VCaP (cell line): ENCODE results near the gene MAGI1.

ENCODE experiments used
- H3K27ac ChIP-seq: fragments of 450-650 bp; 2 replicates; pipeline ENCODE4 v1.5.1; 2017
- TF ChIP-seq, protein P1 (sequence below): fragments of 450-650 bp; conservative IDR thresholded peaks from 2 replicates; pipeline ENCODE4 v1.5.1; 2017; ENCODE audit warnings: mild to moderate bottlenecking, moderate library complexity

Gene MAGI1

DNA sequence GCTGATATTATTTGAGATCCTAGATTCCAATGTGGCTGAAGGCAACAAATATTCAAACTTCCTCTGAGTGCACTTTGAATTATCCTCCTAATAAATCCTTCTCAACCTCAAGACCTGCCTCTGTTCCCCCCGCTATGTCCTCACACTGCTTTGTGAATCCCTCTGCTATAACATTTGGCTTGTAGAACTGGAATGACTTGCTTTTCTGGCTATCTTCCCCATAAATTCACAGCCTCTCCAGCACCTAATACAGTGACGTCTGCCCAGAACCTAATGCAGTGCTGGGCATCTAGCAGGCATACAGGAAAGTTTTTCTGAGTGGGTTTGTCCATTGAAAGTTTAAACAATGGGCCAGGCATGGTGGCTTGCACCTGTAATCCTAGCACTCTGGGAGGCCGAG, 707.0 kb downstream of the MAGI1 start:
- H3K27ac ChIP-seq, result peak overlapping the region; percentile 57
- TF ChIP-seq, protein P1, sequence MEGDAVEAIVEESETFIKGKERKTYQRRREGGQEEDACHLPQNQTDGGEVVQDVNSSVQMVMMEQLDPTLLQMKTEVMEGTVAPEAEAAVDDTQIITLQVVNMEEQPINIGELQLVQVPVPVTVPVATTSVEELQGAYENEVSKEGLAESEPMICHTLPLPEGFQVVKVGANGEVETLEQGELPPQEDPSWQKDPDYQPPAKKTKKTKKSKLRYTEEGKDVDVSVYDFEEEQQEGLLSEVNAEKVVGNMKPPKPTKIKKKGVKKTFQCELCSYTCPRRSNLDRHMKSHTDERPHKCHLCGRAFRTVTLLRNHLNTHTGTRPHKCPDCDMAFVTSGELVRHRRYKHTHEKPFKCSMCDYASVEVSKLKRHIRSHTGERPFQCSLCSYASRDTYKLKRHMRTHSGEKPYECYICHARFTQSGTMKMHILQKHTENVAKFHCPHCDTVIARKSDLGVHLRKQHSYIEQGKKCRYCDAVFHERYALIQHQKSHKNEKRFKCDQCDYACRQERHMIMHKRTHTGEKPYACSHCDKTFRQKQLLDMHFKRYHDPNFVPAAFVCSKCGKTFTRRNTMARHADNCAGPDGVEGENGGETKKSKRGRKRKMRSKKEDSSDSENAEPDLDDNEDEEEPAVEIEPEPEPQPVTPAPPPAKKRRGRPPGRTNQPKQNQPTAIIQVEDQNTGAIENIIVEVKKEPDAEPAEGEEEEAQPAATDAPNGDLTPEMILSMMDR, result no peak

DNA sequence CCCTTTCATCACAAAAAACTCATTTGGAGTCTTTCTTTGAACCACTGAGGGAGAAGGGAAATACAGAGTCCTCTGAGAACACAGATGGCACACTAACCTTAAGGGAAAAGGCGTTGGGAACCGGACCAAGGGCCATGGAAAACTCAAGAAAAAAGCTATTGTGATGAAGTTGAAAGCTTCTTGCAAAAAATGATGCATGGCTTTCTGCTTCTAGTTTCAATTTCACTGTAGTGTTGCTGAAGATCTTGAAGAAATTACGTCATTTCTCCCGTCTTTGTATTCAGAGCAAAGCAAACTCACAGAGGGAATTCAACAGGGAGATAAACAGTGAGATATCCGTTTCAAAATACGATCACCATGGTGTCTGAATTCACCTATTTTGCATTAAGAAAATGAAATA, 708.6 kb downstream of the MAGI1 start:
- TF ChIP-seq, protein P1, result no peak
- no peak overlapping the region for H3K27ac ChIP-seq

DNA sequence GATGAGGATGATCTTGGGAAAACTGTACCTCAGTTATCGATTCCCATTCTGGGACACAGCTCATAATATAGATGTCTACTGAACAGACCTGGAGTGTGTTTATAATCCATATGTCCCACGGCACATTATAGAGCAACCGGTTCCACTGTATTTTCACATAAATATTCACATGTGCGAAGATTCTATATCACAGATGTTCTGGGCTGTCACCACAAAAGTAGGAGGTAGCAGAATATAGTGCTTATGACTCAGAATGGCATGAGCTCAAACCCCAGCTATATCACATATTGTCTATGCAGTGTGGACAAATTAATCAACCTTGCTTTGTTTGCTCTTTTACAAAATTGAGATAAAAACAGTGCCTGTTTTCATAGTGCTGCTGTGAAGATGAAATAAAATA, 710.6 kb downstream of the MAGI1 start:
- TF ChIP-seq, protein P1, result no peak

DNA sequence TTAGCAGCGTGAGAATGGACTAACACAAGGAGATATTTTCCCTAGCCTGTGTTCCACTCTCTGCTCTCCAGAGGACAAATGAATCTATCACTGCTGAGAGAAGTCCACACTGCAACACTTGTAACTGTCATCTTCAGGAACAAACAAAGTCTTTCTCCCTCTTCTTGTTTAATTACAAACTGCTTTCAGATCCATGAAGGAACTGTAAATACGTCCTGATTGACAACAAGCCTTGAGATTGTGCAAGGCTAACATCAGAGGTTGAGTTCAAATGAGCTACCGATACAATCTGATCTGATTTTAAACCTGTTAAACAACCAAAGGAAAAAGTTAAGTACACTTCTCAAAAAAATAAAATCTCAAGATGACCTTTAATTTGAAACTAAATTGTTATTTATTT, 712.1 kb downstream of the MAGI1 start:
- peak overlapping the region; percentile 55 for H3K27ac ChIP-seq
- TF ChIP-seq, protein P1, result no peak

More for the DNA sequence above, 710.6 kb downstream of the MAGI1 start:
- no peak overlapping the region for H3K27ac ChIP-seq

DNA sequence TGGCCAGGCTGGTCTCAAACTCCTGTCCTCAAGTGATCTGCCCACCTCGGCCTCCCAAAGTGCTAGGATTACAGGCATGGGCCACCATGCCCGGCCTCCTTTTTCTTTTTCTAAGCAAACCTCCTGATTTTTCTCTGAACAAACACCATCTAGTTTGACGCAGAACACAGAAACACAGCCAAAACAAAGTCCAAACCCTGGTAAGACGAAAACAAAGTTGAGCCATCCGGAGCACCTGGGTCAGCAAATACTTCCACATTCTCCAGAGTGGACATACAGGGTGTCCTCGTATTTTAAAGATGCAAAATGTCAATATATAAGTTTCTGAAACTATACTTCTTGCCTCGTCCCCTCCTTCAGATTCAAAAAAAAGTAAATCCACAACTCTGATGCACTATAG, 715.8 kb downstream of the MAGI1 start:
- TF ChIP-seq, protein P1, result no peak
- H3K27ac ChIP-seq, result peak overlapping the region; percentile 23

DNA sequence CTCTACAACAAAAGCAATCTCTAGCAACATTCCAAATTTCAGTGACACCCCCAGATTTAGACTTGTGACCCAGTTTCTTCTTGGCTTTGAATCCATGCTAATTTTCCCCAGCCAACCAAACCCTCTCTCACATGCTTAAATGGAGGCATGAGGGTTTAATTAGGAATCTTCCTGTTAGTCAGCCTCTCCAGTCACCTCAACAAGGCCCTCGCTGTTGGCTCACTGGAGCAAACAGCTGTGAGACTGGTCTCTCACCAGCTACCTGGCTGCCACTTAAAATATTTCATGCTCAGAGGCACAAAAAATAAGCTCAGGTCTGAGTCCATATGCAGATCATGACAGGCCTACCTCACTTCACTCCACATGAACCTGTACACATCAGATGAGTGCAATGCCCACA, 720.5 kb downstream of the MAGI1 start:
- TF ChIP-seq, protein P1, result no peak
- H3K27ac ChIP-seq, result no peak overlapping the region

DNA sequence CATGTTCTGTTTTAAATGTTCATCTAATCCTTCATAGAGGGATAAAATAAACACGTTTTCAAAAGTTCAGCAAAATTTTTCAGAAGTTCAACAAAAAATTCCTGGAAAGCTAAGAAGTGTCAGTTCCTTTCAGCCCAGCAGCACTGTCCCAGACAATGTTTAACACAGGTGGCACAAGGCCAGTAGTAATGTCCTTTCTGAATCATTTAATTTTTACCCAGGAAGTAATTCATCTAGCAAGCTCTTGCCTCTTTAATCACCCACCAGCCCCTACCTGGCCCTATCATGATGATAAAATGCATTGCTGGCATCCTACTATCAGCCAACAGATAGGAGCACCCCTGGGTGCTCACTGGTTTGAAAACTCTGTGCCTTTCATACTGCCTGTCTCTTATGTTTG, 723.8 kb downstream of the MAGI1 start:
- no peak overlapping the region for H3K27ac ChIP-seq

More for the DNA sequence above, 723.8 kb downstream of the MAGI1 start:
- TF ChIP-seq, protein P1, result no peak
